GM19239 (cell line): Measurements from ENCODE around the gene COG3.

Experiments used
- DNase-seq: peaks from one replicate; pipeline ENCODE4 v3.0.0; 2011; ENCODE audit warnings: low spot score; ENCODE audit not compliant: insufficient read length
- FAIRE-seq: peaks from 2 replicates; lab custom pipeline; 2011; peaks lifted over from hg19 to GRCh38; lab: Jason Lieb, UNC

COG3 gene

GRCh38 chr13:45541806-45542205 is 77.1 kb downstream of the COG3 start:
- FAIRE-seq: no peak

GRCh38 chr13:45542391-45542790 is 77.7 kb downstream of the COG3 start:
- FAIRE-seq (no peak), DNase-seq (no peak)

More at GRCh38 chr13:45541806-45542205, 77.1 kb downstream of the COG3 start:
- DNase-seq: no peak

GRCh38 chr13:45542878-45543277 is 78.1 kb downstream of the COG3 start:
- FAIRE-seq (no peak), DNase-seq (no peak)

- FAIRE-seq: no peak
- no peak for DNase-seq
These were observed 79.8 kb downstream of the COG3 start for GRCh38 chr13:45544520-45544919.

GRCh38 chr13:45545686-45546409 is 81.1 kb downstream of the COG3 start:
- no peak for DNase-seq

GRCh38 chr13:45546410-45546765 is 81.6 kb downstream of the COG3 start:
- DNase-seq (no peak), FAIRE-seq (no peak)

More at GRCh38 chr13:45545686-45546409, 81.1 kb downstream of the COG3 start:
- FAIRE-seq: no peak

- FAIRE-seq: no peak
- DNase-seq: no peak
These were observed 83.5 kb downstream of the COG3 start for GRCh38 chr13:45548281-45548680.

GRCh38 chr13:45554604-45555109 is 89.9 kb downstream of the COG3 start:
- DNase-seq: no peak
- FAIRE-seq: no peak

- FAIRE-seq (no peak), DNase-seq (no peak)
These were observed 99.5 kb downstream of the COG3 start for GRCh38 chr13:45564133-45564776.

GRCh38 chr13:45565331-45565730 is 100.6 kb downstream of the COG3 start:
- DNase-seq (no peak), FAIRE-seq (no peak)

- no peak for FAIRE-seq
- DNase-seq: no peak
These were observed 110.5 kb downstream of the COG3 start for GRCh38 chr13:45575146-45575829.

GRCh38 chr13:45575830-45576180 is 111.1 kb downstream of the COG3 start:
- FAIRE-seq: no peak
- no peak for DNase-seq

- FAIRE-seq (no peak), DNase-seq (no peak)
These were observed 111.7 kb downstream of the COG3 start for GRCh38 chr13:45576466-45576865.

GRCh38 chr13:45582408-45583076 is 117.8 kb downstream of the COG3 start:
- DNase-seq (no peak), FAIRE-seq (no peak)

GRCh38 chr13:45584816-45585215 is 120.1 kb downstream of the COG3 start:
- DNase-seq: no peak
- FAIRE-seq: no peak
